ENCODE measurements around the gene STAC2.

DNA sequence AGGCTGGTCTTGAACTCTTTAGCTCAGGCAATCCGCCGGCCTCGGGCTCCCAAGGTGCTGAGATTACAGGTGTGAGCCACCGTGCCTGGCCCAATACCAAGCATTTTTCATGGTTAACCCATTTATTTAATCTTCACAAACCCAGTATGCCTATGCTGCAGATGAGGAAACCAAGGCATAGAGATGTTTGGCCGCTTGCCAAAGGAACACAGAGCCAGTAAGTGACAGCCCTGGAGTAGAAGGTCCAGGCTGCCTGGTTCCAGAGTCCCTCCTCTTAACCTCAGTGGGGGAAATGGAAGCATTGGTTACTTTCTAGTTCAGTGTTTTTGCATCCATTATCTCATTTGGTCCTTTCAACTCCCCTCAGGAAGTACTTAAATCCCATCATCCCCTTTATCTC lies 44.4 kb downstream of the STAC2 start:
- TF ChIP-seq, protein P1, sequence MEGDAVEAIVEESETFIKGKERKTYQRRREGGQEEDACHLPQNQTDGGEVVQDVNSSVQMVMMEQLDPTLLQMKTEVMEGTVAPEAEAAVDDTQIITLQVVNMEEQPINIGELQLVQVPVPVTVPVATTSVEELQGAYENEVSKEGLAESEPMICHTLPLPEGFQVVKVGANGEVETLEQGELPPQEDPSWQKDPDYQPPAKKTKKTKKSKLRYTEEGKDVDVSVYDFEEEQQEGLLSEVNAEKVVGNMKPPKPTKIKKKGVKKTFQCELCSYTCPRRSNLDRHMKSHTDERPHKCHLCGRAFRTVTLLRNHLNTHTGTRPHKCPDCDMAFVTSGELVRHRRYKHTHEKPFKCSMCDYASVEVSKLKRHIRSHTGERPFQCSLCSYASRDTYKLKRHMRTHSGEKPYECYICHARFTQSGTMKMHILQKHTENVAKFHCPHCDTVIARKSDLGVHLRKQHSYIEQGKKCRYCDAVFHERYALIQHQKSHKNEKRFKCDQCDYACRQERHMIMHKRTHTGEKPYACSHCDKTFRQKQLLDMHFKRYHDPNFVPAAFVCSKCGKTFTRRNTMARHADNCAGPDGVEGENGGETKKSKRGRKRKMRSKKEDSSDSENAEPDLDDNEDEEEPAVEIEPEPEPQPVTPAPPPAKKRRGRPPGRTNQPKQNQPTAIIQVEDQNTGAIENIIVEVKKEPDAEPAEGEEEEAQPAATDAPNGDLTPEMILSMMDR (conservative IDR thresholded peaks at IDR 0.05; ENCODE audit: low read length), result no peak
- no peak for TF ChIP-seq EZH2phosphoT487 (IDR thresholded peaks at IDR 0.05; ENCODE audit: borderline replicate concordance, low read depth, low read length)

Measured in OCI-LY7 (cell line).